Left lung (tissue), 10 donors: ENCODE data around the gene RAB15. TPM values are rescaled to one million over a fixed set of nuclear protein-coding genes. Genes with fewer than 3 reads are reported as not detected.
A peak's percentile ranks its signal among the peaks of the same experiment; 100 is the strongest.

Source experiments
- ATAC-seq: fragments of 200-7000 bp; cut with Tn5 transposase; one replicate; pipeline ENCODE4 v1.9.1; 2020; ENCODE audit warnings: moderate library complexity
- DNase-seq, 4 donors: peaks; one replicate each; pipeline ENCODE4 v3.0.0-alpha.2; 2013 to 2020
- H3K27ac ChIP-seq, 2 donors: fragments of 200-600 bp; sonication (generic) in 1 of 2; one replicate each; pipeline versions ENCODE4 v1.5.0 to v1.8.0; 2020 to 2021
- H3K27me3 ChIP-seq, 2 donors: fragments of 200-600 bp; sonication (generic) in 1 of 2; one replicate each; pipeline versions ENCODE4 v1.5.0 to v1.8.0; 2020 to 2021
- H3K36me3 ChIP-seq, 2 donors: fragments of 200-600 bp; sonication (generic) in 1 of 2; one replicate each; pipeline versions ENCODE4 v1.5.0 to v1.8.0; 2020 to 2021
- H3K4me1 ChIP-seq, 2 donors: fragments of 200-600 bp; one replicate each; pipeline ENCODE4 v1.8.0; 2021
- H3K4me3 ChIP-seq, 2 donors: fragments of 200-600 bp; sonication (generic) in 1 of 2; one replicate each; pipeline versions ENCODE4 v1.5.0 to v1.8.0; 2020 to 2021; ENCODE audit warnings: mild to moderate bottlenecking in 1 of 2
- H3K9me3 ChIP-seq, 2 donors: fragments of 200-600 bp; sonication (generic) in 1 of 2; one replicate each; pipeline versions ENCODE4 v1.5.0 to v1.8.0; 2020 to 2021
- CTCF ChIP-seq, 2 donors: fragments of 200-600 bp; sonication (generic) in 1 of 2; IDR thresholded peaks; one replicate each; pipeline versions ENCODE4 v1.5.0 to v1.8.0; 2021; ENCODE audit warnings: antibody characterized with exemption in 2 of 2
- intact Hi-C, 2 donors: fragments of 100-400 bp; cut with DNase I; formaldehyde crosslinking; loops; one replicate each; pipeline versions ENCODE4 v1.11.2 to v1.14.2; 2022
- polyA plus RNA-seq, 6 donors: library from polyadenylated mRNA; unstranded; fragments of 120-200 nt; gene quantifications; one replicate each; pipeline ENCODE4 v1.2.1, GENCODE V29; 2013; ENCODE audit not compliant: insufficient read length in 6 of 6
- total RNA-seq, 2 donors: library from RNA; stranded (reverse); fragmentation: NEBNext Ultra II Directional; extraction: Animal tissue kit (Norgen Biotek cat#: 25700); gene quantifications; one replicate each; pipeline ENCODE4 v1.2.1, GENCODE V29; 2021
- donor health status: DM: no; HTN: yes; CAD: no.
- donor health status: DM: no; HTN: no; CAD: no.

The RAB15 gene
- total and polyA plus RNA-seq, 8 donors = 21.8 to 36.6 (median 30.7) TPM

GRCh38 chr14:64912261-64912660 lies 59.9 kb downstream of the RAB15 start:
- Histone ChIP-seq H3K9me3 (no peaks in the 10 kb centered on the region), H3K27ac (no peak overlapping the region), H3K27me3 (peaks cover 0 to 5% of the 10 kb centered on the region in 2 donors), H3K36me3 (no peaks in the 10 kb centered on the region), H3K4me3 (no peak overlapping the region), H3K4me1 (peaks cover 13 to 29% of the 10 kb centered on the region in 2 donors)
- TF ChIP-seq CTCF (IDR thresholded peaks at IDR 0.05) = no peak
- intact Hi-C loops = no loop called here
- no peak for DNase-seq
- no peak for ATAC-seq

GRCh38 chr14:64910847-64911495 lies 61.2 kb downstream of the RAB15 start:
- no peak overlapping the region for H3K4me3 ChIP-seq
- peak in 1 of 4 donors; percentile 26 for DNase-seq
- peaks cover 11 to 16% of the 10 kb centered on the region in 2 donors for H3K4me1 ChIP-seq
- no peak for ATAC-seq
- H3K27ac ChIP-seq = no peak overlapping the region
- peak; percentile 20 to 28 for TF ChIP-seq CTCF (IDR thresholded peaks at IDR 0.05)
- H3K9me3 ChIP-seq = no peaks in the 10 kb centered on the region
- intact Hi-C loops = no loop called here
- no peaks in the 10 kb centered on the region for H3K36me3 ChIP-seq
- peaks cover 0 to 5% of the 10 kb centered on the region in 2 donors for H3K27me3 ChIP-seq

- intact Hi-C loops = no loop called here
- no peak overlapping the region for H3K27ac ChIP-seq
- ATAC-seq = no peak
- no peaks in the 10 kb centered on the region for H3K4me1 ChIP-seq
- H3K9me3 ChIP-seq = no peaks in the 10 kb centered on the region
- no peak for DNase-seq
- no peak overlapping the region for H3K4me3 ChIP-seq
- H3K27me3 ChIP-seq = peaks cover 0 to 5% of the 10 kb centered on the region in 2 donors
- TF ChIP-seq CTCF (IDR thresholded peaks at IDR 0.05) = no peak
- H3K36me3 ChIP-seq = no peaks in the 10 kb centered on the region
Observed at GRCh38 chr14:64906022-64906421, 66.1 kb downstream of the RAB15 start.

GRCh38 chr14:64899958-64900357 lies 72.2 kb downstream of the RAB15 start:
- Histone ChIP-seq H3K27me3 (peaks cover 0 to 3% of the 10 kb centered on the region in 2 donors), H3K4me1 (no peaks in the 10 kb centered on the region), H3K4me3 (no peak overlapping the region), H3K27ac (no peak overlapping the region), H3K9me3 (no peaks in the 10 kb centered on the region), H3K36me3 (no peaks in the 10 kb centered on the region)
- TF ChIP-seq CTCF (IDR thresholded peaks at IDR 0.05) = no peak
- intact Hi-C loops = no loop called here
- DNase-seq = no peak
- peak; percentile 30 for ATAC-seq

Other genes starting within 250 kb of the RAB15 start
- gene SPTB, start 92.4 kb downstream of the RAB15 start, total RNA-seq = 1 to 10 TPM; 2.3 to 2.6 TPM
- 1 to 10 TPM; 2.2 to 4.7 (median 3.7) TPM for gene SPTB, start 92.4 kb downstream of the RAB15 start, polyA plus RNA-seq
- gene CHURC1, start 57.9 kb downstream of the RAB15 start, total RNA-seq = 10 to 100 TPM; 58.7 to 59.1 TPM
- gene CHURC1, start 57.9 kb downstream of the RAB15 start, polyA plus RNA-seq = 10 to 100 TPM; 46.8 to 70.2 (median 59.6) TPM
- gene GPX2, start 29.6 kb downstream of the RAB15 start, total RNA-seq = 1 to 10 TPM in 1 of 2 donors, under 1 TPM in 1; 0.82 to 2.8 TPM
- gene GPX2, start 29.6 kb downstream of the RAB15 start, polyA plus RNA-seq = 1 to 10 TPM in 2 of 6 donors, under 1 TPM in 4; 0.62 to 1.2 (median 0.83) TPM
- 10 to 100 TPM; 16.6 to 19.3 TPM for gene FNTB, start 14.6 kb upstream of the RAB15 start, total RNA-seq
- gene FNTB, start 14.6 kb upstream of the RAB15 start, polyA plus RNA-seq = 10 to 100 TPM; 28.6 to 32.7 (median 30.6) TPM
- gene MAX, start 130.2 kb upstream of the RAB15 start, total RNA-seq = 10 to 100 TPM; 87.2 to 96.5 TPM
- 10 to 100 TPM; 59.9 to 66.9 (median 61.5) TPM for gene MAX, start 130.2 kb upstream of the RAB15 start, polyA plus RNA-seq